HEK293T (cell line): ENCODE data around the gene TMEM238L.
A peak's percentile ranks its signal among the peaks of the same experiment; 100 is the strongest.
"Not testable (repeated sequence)": the region's sequence is repeated elsewhere in the genome, so short reads cannot be mapped to it uniquely, and the experiment has no call there.

Experiments used
- CTCF ChIA-PET: fragments of 350-600 bp; formaldehyde crosslinking; extraction: SDS; loops from one replicate; lab custom pipeline; 2021; ENCODE audit warnings: antibody characterized with exemption, inconsistent platforms; lab: Yijun Ruan, JAX
- POLR2A ChIA-PET: fragments of 350-600 bp; formaldehyde crosslinking; extraction: SDS; loops from one replicate; lab custom pipeline; 2020; ENCODE audit warnings: antibody characterized with exemption, inconsistent platforms; lab: Yijun Ruan, JAX
- DNase-seq: peaks from one replicate; pipeline ENCODE4 v3.0.0; 2012; ENCODE audit warnings: mixed read lengths; ENCODE audit errors: extremely low spot score
- ARNT ChIP-seq: fragments of 450-650 bp; IDR thresholded peaks from 2 replicates; pipeline ENCODE4 v1.6.1; 2017; ENCODE audit warnings: mild to moderate bottlenecking
- BHLHE40 ChIP-seq: fragments of 450-650 bp; IDR thresholded peaks from 2 replicates; pipeline ENCODE4 v1.6.1; 2016; ENCODE audit warnings: mild to moderate bottlenecking, moderate library complexity, borderline replicate concordance
- CTBP1 ChIP-seq: fragments of 450-650 bp; IDR thresholded peaks from 2 replicates; pipeline ENCODE4 v1.6.1; 2016; ENCODE audit warnings: borderline replicate concordance
- ELF4 ChIP-seq: fragments of 450-650 bp; IDR thresholded peaks from 2 replicates; pipeline ENCODE4 v1.6.1; 2017; ENCODE audit warnings: antibody characterized with exemption
- FOXA1 ChIP-seq: fragments of 450-650 bp; IDR thresholded peaks from 2 replicates; pipeline ENCODE4 v1.6.1; 2016; ENCODE audit warnings: mild to moderate bottlenecking
- FOXK2 ChIP-seq: fragments of 450-650 bp; IDR thresholded peaks from 2 replicates; pipeline ENCODE4 v1.6.1; 2016; ENCODE audit warnings: mild to moderate bottlenecking
- FOXM1 ChIP-seq: fragments of 450-650 bp; IDR thresholded peaks from 2 replicates; pipeline ENCODE4 v1.6.1; 2017; ENCODE audit warnings: mild to moderate bottlenecking, borderline replicate concordance
- HDGF ChIP-seq: fragments of 450-650 bp; IDR thresholded peaks from 2 replicates; pipeline ENCODE4 v1.6.1; 2017; ENCODE audit warnings: antibody characterized with exemption, borderline replicate concordance
- L3MBTL2 ChIP-seq: fragments of 450-650 bp; conservative IDR thresholded peaks from 2 replicates; pipeline ENCODE4 v1.6.1; 2016; ENCODE audit warnings: mild to moderate bottlenecking
- LEF1 ChIP-seq: fragments of 450-650 bp; IDR thresholded peaks from 2 replicates; pipeline ENCODE4 v1.6.1; 2017; ENCODE audit warnings: mild to moderate bottlenecking, borderline replicate concordance
- NFRKB ChIP-seq: fragments of 450-650 bp; IDR thresholded peaks from 2 replicates; pipeline ENCODE4 v1.6.1; 2016; ENCODE audit warnings: mild to moderate bottlenecking, moderate library complexity
- SP1 ChIP-seq: fragments of 450-650 bp; IDR thresholded peaks from 2 replicates; pipeline ENCODE4 v1.6.1; 2017
- SUZ12 ChIP-seq: fragments of 450-650 bp; IDR thresholded peaks from 2 replicates; pipeline ENCODE4 v1.6.1; 2016; ENCODE audit warnings: mild to moderate bottlenecking
- TARDBP ChIP-seq: fragments of 450-650 bp; IDR thresholded peaks from 2 replicates; pipeline ENCODE4 v1.6.1; 2016
- ZNF384 ChIP-seq: fragments of 450-650 bp; IDR thresholded peaks from 2 replicates; pipeline ENCODE4 v1.6.1; 2016
- TF ChIP-seq, protein P1 (sequence below): fragments of 450-650 bp; IDR thresholded peaks from 2 replicates; pipeline ENCODE4 v1.6.1; 2016

The TMEM238L gene, protein sequence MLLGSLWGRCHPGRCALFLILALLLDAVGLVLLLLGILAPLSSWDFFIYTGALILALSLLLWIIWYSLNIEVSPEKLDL

DNA sequence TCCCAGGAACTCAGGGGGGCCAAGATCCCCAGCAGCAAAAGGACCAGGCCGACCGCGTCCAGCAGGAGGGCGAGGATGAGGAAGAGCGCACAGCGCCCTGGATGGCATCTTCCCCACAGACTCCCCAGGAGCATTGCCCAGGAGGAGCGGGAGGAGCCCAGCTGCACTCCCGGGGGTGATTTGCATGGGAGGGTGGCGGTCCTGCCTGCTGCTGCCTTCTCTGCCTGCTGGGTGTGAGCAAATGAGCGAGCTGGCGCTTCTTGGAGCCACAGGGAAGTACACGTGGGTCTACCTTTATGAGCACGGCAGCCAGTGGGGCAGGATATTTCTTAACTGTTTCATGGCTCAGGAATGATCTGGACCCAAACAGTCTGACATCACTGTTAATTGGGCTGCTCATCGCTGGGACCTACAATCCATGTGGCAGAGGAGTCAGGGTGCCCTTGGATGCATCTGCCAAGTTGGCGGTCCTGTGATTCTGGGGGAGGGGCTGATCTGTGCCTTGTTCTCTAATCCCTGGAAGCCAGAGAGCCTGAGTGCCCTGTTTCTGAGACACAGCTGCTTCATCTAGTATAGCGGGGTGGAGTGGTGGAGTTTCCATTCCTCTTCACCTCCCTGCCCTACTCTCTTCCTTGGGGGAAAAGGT lies at the start of gene TMEM238L:
Gene TMEM238L, minus strand, starts transcription at position 270 of the 646 bp plus-strand sequence. Its CDS starts 136 bp downstream, at position 134.
- ChIA-PET CTCF (no interaction called here), POLR2A (no interaction called here)
- TF ChIP-seq BHLHE40: no peak
- TF ChIP-seq NFRKB: no peak
- TF ChIP-seq CTBP1: no peak
- no peak for TF ChIP-seq HDGF
- no peak for TF ChIP-seq FOXA1
- TF ChIP-seq SP1: no peak
- TF ChIP-seq TARDBP: no peak
- TF ChIP-seq ELF4: no peak
- no peak for DNase-seq

DNA sequence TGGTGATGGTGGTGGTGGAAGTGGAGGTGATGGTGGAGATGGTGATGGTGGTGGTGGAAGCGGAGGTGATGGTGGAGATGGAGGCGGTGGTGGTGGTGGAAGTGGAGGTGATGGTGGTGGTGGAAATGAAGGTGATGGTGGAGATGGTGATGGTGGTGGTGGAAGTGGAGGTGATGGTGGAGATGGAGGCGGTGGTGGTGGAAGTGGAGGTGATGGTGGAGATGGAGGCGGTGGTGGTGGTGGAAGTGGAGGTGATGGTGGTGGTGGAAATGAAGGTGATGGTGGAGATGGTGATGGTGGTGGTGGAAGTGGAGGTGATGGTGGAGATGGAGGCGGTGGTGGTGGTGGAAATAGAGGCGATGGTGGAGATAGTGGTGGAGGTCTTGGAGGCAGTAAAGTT lies 42.7 kb upstream of the TMEM238L start:
- POLR2A ChIA-PET, CTCF ChIA-PET, DNase-seq: not testable (repeated sequence)

DNA sequence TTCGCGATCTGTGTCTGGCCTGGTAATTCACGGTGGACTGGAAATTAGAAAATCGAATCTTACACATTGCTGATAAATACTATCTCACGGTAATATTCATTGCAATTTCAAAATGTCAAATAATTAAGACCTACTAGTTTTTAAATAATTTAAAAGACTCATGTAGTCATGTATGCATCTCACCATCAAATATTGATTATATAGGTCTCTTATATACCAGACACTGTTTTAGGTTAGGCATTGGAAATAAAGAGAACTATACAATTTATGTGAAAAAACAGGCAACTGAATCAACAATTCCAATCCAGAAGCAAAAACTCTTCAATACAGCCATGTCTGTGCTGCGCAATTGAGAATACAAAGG lies 41.5 kb upstream of the TMEM238L start:
- no peak for DNase-seq
- TF ChIP-seq SP1: no peak
- TF ChIP-seq ZNF384: no peak
- no peak for TF ChIP-seq BHLHE40
- POLR2A ChIA-PET: no interaction called here
- CTCF ChIA-PET: interaction anchor here (0.6 to 2.8 kb wide), 4 partner anchors 44 to 198 kb away, joined by 3 to 30 read pairs (median 4); no protein-coding TSS in a partner anchor

DNA sequence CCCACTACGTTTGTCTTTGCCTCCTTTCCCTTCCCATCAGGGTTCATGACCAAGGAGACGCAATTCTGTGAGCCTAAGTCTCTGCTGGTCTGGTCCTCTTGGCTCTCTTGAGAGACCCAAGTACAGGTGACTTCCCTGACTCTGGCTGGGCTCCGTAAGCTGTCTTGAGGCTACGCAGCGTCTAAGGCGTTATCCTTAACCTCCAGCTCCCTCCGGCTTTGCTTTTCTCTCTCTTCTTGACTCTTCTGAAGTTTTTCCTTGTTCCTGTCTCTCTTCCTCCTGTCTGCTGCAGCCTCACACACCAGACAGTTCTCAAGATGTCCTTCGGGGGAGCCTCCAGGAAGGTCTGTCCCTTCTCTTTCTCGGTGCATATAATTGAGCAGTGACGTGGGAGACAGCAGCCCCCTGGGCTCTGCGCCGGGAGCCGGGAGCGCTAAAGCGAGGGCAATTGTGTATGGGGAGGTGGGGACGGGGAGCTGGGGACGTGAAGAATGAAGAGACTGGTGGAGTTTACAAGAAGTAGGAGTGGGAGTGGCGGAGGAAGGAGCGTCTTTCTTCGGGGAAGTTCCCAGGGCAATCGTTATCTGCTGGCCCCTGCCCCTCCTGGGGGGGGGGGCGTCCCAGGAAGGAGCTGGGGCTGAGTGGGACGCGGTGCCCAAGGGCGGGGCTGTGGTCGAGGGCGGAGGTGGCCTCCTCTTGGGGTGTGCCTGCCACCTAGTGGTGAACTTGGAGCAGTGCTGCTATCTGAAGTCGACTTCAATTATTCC lies 40.9 kb upstream of the TMEM238L start:
- ChIA-PET CTCF (interaction anchor here (0.6 to 2.8 kb wide), 6 partner anchors 45 to 269 kb away, joined by 3 to 30 read pairs (median 4); no protein-coding TSS in a partner anchor), POLR2A (no interaction called here)
- peak; percentile 82 for DNase-seq

DNA sequence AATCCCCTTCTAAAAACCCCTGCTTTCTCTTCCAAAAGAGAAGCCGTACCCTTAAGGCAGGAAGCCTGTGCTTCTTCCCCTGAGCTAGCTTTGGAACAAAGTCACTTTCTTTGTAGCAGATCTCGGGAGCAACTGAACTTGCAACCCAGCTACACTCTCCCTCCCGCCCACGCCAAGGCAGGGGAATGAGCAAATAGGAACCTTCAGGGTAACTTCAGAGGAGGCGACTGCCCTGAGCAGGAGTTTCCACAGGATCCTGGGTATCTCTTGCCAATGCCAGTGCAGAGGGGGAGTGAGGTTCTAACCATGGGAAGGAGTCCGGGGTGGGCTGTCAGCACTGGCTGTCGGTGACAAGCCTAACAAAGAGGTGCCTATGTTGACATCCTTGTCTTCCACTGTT lies 39.9 kb upstream of the TMEM238L start:
- CTCF ChIA-PET: interaction anchor here (0.7 to 2.8 kb wide), 3 partner anchors 107 to 1669 kb away, joined by 3 to 30 read pairs (median 4); no protein-coding TSS in a partner anchor

More for the DNA sequence above, 40.9 kb upstream of the TMEM238L start:
- TF ChIP-seq SP1 (no peak), TARDBP (no peak), FOXK2 (no peak), FOXA1 (no peak), L3MBTL2 (no peak), SUZ12 (no peak), CTBP1 (no peak), NFRKB (no peak), BHLHE40 (no peak), ZNF384 (no peak), HDGF (no peak), ELF4 (no peak)
- TF ChIP-seq, protein P1, sequence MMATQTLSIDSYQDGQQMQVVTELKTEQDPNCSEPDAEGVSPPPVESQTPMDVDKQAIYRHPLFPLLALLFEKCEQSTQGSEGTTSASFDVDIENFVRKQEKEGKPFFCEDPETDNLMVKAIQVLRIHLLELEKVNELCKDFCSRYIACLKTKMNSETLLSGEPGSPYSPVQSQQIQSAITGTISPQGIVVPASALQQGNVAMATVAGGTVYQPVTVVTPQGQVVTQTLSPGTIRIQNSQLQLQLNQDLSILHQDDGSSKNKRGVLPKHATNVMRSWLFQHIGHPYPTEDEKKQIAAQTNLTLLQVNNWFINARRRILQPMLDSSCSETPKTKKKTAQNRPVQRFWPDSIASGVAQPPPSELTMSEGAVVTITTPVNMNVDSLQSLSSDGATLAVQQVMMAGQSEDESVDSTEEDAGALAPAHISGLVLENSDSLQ: no peak

DNA sequence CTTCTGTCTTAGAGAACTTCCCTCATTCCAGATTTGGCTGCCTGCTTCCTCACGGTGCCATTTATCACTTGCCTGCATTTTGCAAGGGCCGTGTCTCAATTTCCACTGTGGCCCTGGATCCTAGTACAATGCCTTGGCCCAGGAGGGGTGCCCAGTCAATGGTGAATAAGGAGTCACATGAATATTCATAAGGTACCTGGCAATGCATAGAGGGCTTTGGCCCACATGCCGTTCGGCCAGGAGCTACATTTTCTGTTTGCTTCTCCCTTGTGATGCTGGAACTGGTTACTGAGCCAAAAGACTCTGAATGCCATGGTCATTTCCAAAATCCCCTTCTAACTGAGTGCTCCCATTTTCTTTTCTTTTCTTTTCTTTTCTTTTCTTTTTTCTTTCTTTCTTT lies 38.8 kb upstream of the TMEM238L start:
- DNase-seq: no peak
- TF ChIP-seq SP1 (no peak), SUZ12 (no peak), ARNT (no peak), NFRKB (no peak), FOXM1 (no peak), TARDBP (no peak), FOXK2 (no peak), BHLHE40 (no peak), FOXA1 (no peak), L3MBTL2 (no peak), LEF1 (no peak), HDGF (no peak), ELF4 (no peak), ZNF384 (no peak), CTBP1 (no peak)
- TF ChIP-seq, protein P1: no peak
- POLR2A ChIA-PET: no interaction called here
- CTCF ChIA-PET: interaction anchor here (2.8 kb wide), 1 partner anchor 106 kb away, joined by 30 read pairs; no protein-coding TSS in a partner anchor

More for the DNA sequence above, 39.9 kb upstream of the TMEM238L start:
- no peak for DNase-seq
- POLR2A ChIA-PET: no interaction called here
- no peak for TF ChIP-seq ELF4
- no peak for TF ChIP-seq HDGF
- no peak for TF ChIP-seq LEF1
- TF ChIP-seq ARNT: no peak
- TF ChIP-seq L3MBTL2: no peak

DNA sequence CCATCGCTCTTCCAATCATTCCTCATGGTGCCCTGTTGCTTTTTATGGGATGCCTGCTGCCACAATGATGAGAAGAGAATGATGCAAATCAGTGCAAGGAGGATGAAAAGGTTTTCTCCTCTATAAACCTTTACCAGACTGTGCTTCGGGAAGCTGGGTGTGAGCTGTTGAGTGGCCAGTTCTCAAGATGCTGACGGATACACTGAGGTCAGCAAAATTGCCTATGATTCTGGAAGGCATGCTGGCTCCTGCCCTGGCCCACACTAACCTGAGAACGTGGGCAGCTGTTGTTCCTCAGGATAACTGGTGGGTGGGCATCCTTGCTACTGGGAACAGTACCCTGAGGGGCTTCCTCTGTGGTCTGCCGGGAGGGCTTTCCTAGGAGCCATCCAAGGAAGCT lies 34.8 kb upstream of the TMEM238L start:
- CTCF ChIA-PET: no interaction called here

More for the DNA sequence above, 34.8 kb upstream of the TMEM238L start:
- no peak for DNase-seq
- no peak for TF ChIP-seq CTBP1
- no peak for TF ChIP-seq ARNT
- TF ChIP-seq SUZ12: no peak
- no peak for TF ChIP-seq ZNF384
- no peak for TF ChIP-seq FOXA1
- TF ChIP-seq NFRKB: no peak
- no peak for TF ChIP-seq FOXM1
- TF ChIP-seq TARDBP: no peak
- no peak for TF ChIP-seq LEF1
- POLR2A ChIA-PET: interaction anchor here (1.2 kb wide), 1 partner anchor 1159 kb away, joined by 3 read pairs; the partner anchor contains the start of gene ZNF18
